HG03521 (cell line): ENCODE measurements around the gene AQP6.

Source experiments
- ATAC-seq: cut with Tn5 transposase; IDR thresholded peaks from one replicate; pipeline ENCODE4 v1.9.1; 2021; ENCODE audit warnings: mild to moderate bottlenecking, moderate library complexity; ENCODE audit not compliant: unreplicated experiment

AQP6 gene

GRCh38 chr12:49942921-49943624, 29.7 kb upstream of the AQP6 start:
- ATAC-seq: no peak

DNA sequence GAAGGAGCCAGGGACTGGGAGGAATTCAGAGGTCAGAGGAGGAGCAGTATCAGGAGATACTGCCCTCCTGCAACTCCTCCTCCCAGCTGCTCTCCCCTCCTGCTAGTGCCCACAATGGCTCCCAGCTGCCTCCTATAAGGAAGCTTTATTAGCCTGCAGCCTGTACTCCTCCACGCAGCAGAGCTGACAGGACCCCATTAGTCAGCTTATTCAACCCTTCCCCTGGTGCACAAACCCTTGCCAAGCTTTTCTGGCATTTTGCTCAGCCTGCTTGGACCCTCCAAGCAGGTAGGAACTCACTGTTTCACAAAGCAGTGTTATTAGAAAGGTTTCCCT, 29.2 kb upstream of the AQP6 start:
- no peak for ATAC-seq

- ATAC-seq: no peak
Observed at GRCh38 chr12:49944046-49944445, 28.7 kb upstream of the AQP6 start.

- no peak for ATAC-seq
Observed at GRCh38 chr12:49944718-49945117, 28.0 kb upstream of the AQP6 start.

DNA sequence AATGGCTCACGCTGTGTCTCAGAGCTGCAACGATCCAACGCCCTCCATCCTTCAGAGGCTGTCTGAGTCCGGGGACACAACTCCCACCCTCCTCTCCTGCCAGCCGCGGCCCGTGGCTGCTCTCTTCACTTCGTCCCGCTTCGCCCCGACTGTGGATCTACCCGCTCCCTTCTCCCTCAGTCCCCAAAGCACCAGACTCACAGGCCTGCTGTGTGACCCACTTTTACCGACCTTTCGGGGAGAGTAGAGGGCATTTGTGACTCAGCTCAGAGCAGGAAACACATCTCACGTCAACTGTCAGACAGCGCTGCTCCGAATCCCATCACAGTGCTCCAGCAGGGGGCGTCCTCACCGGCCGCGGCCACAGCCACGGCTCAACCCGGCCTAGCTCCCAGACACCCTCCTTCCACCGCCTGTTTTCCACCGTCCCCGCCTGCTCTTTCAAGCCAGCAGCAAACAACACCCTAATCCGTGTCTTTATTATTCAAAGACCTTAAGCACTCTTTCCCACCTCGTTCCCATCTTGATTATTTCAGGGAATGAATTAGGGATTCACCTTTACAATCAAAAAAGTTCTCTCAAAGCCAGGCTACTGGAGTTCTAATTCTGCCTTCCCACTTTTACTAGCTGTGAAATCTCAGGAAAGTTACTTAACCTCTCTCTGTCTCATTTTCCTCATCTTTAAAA, 27.2 kb upstream of the AQP6 start:
- ATAC-seq: peak; percentile 70

DNA sequence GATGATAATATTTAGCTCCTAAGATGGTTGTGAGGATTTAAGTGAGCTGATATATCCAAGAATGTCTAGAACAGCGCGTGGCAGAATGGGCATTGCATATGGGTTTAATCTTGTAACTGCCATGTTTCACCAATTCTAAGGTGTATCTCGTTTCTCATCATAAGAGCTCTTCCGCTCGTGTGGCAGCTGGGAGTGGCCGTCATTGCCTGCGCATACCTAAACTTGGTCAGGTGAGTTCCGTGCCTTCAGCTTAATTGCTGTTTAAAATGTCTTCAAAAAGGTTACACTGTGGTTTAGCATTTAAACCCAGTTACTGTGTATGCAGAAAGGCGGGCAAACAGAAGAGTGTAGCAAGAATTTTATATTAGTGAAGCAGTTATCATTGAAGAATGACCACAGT, 26.7 kb upstream of the AQP6 start:
- ATAC-seq: no peak

- no peak for ATAC-seq
Observed at GRCh38 chr12:49946497-49946896, 26.2 kb upstream of the AQP6 start.

DNA sequence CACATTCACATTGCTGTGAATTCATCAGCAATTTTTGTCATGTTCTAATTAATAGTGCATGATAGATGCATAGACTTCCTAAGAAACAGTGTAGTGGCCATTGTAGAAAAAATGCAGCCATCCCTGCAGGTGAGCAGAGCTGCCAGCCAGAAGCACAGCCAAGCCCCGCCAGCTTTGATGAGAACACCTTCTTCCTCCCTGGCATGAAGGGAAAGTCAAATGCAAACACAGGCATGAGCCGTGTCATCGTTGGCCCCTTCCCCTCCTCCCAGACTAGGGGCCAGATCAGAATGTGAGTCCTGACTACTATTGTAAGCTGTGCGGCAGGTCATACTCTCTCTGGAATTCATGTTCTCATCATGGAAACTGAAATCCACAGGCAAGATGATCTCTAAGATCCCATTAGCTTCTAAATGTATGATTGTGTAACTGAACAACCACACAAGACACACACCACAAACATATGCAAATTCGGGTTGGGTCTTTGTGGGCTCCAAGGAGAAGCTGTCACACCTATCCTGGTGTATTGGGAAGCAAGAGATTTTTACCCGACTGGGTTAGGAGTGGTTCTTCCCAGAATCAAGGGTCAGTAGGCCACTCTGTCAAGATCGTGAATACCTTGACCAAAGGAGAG, 25.0 kb upstream of the AQP6 start:
- no peak for ATAC-seq

GRCh38 chr12:49948866-49949845, 23.6 kb upstream of the AQP6 start:
- ATAC-seq: no peak

- ATAC-seq: no peak
Observed at GRCh38 chr12:49949866-49950265, 22.9 kb upstream of the AQP6 start.

- no peak for ATAC-seq
Observed at GRCh38 chr12:49950273-49951251, 22.2 kb upstream of the AQP6 start, which contains the start of gene AQP2. Gene AQP2 (plus strand): TSS chr12:49950737. CDS start chr12:49950831, 94 bp downstream.

DNA sequence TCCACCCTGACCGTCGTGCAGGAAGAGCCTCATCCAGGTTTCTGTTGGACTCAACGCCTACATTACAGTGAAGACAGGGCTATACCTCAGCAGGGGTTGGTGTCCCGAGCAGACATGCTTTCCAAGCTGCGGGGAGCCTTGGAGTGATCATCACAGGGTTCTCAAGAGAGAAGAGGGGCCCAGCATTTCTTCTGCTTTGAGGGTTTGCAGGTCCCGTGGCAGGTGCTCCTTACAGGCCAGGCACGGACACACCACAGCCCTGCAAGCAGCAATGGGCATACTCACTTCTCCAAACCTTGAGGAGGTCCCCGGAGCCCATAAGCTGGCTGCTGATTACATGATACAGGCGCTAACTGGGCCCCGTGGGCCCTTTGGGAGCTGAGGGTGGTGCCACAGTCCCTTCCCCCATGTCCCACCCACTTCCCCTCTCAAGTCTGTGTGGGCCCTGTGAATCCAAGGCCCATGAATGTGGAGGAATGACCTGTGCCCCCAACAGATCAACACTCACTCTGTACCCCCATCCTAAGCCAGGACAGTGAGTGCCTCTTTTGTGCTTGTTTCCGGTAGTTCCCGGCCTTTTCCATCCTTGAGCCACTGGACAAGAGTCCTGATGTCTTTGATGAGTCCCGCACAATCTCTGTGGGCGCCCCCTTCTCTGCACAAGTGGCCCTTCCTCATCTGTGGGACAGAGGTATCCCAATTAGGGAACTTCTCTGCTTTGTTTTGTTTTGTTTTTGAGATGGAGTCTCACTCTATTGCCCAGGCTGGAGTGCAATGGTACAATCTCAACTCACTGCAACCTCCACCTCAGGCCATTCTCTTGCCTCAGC, 21.1 kb upstream of the AQP6 start:
- no peak for ATAC-seq

- ATAC-seq: no peak
Observed at GRCh38 chr12:49952391-49953055, 20.2 kb upstream of the AQP6 start.

- no peak for ATAC-seq
Observed at GRCh38 chr12:49953151-49953550, 19.6 kb upstream of the AQP6 start.

GRCh38 chr12:49953961-49954846, 18.5 kb upstream of the AQP6 start:
- ATAC-seq: no peak

DNA sequence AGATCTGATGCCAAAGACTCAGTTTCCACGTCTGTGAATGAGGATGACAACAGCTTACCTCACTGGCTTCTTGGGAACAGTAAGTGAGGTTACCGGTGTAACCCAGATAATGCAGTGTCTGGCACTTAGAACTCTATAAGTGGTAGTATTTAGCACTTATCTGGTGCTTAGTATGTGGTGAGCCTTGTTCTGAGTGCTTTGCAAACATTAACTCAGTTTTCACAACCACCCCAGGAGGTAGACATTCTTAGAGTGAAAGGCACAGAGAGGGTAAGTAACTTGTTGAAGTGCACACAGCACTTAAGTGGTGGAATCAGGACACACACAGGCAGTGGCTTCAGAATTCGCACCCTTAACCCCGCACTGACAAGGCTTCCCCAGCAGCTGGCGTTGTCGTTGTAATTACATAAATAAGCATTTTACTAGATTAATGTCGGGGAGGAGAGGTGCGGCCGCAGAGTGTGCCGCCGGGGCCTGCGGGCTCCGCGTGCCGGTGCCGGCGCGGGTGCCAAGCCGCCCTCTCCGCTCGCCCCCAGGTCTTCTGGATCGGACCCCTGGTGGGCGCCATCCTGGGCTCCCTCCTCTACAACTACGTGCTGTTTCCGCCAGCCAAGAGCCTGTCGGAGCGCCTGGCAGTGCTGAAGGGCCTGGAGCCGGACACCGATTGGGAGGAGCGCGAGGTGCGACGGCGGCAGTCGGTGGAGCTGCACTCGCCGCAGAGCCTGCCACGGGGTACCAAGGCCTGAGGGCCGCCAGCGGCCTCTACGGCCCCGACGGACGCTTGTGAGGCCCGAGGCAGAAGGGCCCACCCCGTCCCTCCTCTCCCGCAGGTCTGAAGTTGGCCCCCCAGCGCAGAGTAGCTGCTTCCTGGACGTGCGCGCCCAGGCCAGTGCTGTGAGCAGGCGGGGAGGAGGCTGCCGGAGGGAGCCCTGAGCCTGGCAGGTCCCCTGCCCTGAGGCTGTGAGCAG, 17.6 kb upstream of the AQP6 start:
- no peak for ATAC-seq
